IMR-90 (cell line): ENCODE data around the gene NXN. TPM values are rescaled to one million over a fixed set of nuclear protein-coding genes. Genes with fewer than 3 reads are reported as not detected.

Experiments
- ATAC-seq: fragments of 200-7000 bp; cut with Tn5 transposase; 2 replicates; pipeline ENCODE4 v1.9.1; 2020; ENCODE audit warnings: low read depth, mild to moderate bottlenecking, moderate library complexity
- BruUV-seq: library from RNA; stranded (reverse); fragments of 400-500 nt; replicated peaks from 2 replicates; lab custom pipeline; 2021; lab: Mats Ljungman, UMichigan
- CTCF ChIA-PET: fragments of 300-600 bp; formaldehyde crosslinking; extraction: SDS; loops from one replicate; lab custom pipeline; 2021; ENCODE audit warnings: antibody characterized with exemption; lab: Yijun Ruan, JAX
- POLR2A ChIA-PET: fragments of 300-600 bp; sonication (Branson Sonifier 250); formaldehyde crosslinking; loops from one replicate; lab custom pipeline; 2022; ENCODE audit warnings: antibody characterized with exemption; ENCODE audit not compliant: unreplicated experiment; lab: Charles Lee
- DNase-seq: peaks from one replicate; pipeline ENCODE4 v3.0.0; 2013
- H2AFZ ChIP-seq: replicated peaks from 2 replicates; pipeline ENCODE3; 2013; ENCODE audit warnings: low read length, mild to moderate bottlenecking; ENCODE audit not compliant: poor library complexity
- H2AK5ac ChIP-seq: 2 replicates; pipeline ENCODE4 v1.6.1; 2013; ENCODE audit warnings: low read depth, low read length, inconsistent platforms
- H2AK9ac ChIP-seq: replicated peaks from 2 replicates; pipeline ENCODE3; 2013; ENCODE audit warnings: mild to moderate bottlenecking, low read depth, low read length, moderate library complexity; ENCODE audit not compliant: poor library complexity
- H2BK120ac ChIP-seq: 2 replicates; pipeline ENCODE4 v1.6.1; 2013; ENCODE audit warnings: low read depth, low read length, inconsistent platforms
- H2BK15ac ChIP-seq: 3 replicates; pipeline ENCODE4 v1.6.1; 2013; ENCODE audit warnings: low read depth, low read length, inconsistent platforms
- H2BK20ac ChIP-seq: 2 replicates; pipeline ENCODE4 v1.6.1; 2013; ENCODE audit warnings: low read depth, mild to moderate bottlenecking, inconsistent platforms, low read length, moderate library complexity
- H2BK5ac ChIP-seq: 2 replicates; pipeline ENCODE4 v1.6.1; 2013; ENCODE audit warnings: mild to moderate bottlenecking, low read depth, low read length, inconsistent platforms; ENCODE audit not compliant: poor library complexity, severe bottlenecking
- H3K14ac ChIP-seq: replicated peaks from 2 replicates; pipeline ENCODE4 v1.6.1; 2013; ENCODE audit warnings: low read depth, low read length, inconsistent platforms
- H3K18ac ChIP-seq: 2 replicates; pipeline ENCODE4 v1.6.1; 2013; ENCODE audit warnings: low read depth, low read length, control low read depth
- H3K23ac ChIP-seq: 2 replicates; pipeline ENCODE4 v1.6.1; 2013; ENCODE audit warnings: low read depth, low read length, inconsistent platforms
- H3K27ac ChIP-seq: 2 replicates; pipeline ENCODE4 v1.5.1; 2013; ENCODE audit warnings: mild to moderate bottlenecking, control low read depth, low read length; ENCODE audit not compliant: insufficient read depth
- H3K27me3 ChIP-seq: 2 replicates; pipeline ENCODE4 v1.6.1; 2013; ENCODE audit warnings: low read length; ENCODE audit not compliant: control insufficient read depth, insufficient read depth
- H3K36me3 ChIP-seq: 2 replicates; pipeline ENCODE4 v1.6.1; 2013; ENCODE audit warnings: low read length, mixed read lengths; ENCODE audit not compliant: control insufficient read depth, insufficient read depth
- H3K4ac ChIP-seq: 2 replicates; pipeline ENCODE4 v1.6.1; 2013; ENCODE audit warnings: low read depth, low read length, inconsistent platforms
- H3K4me1 ChIP-seq: 2 replicates; pipeline ENCODE4 v1.6.1; 2013; ENCODE audit warnings: low read length, mixed read lengths; ENCODE audit not compliant: control insufficient read depth, insufficient read depth
- H3K4me2 ChIP-seq: 2 replicates; pipeline ENCODE4 v1.6.1; 2013; ENCODE audit warnings: low read depth, mild to moderate bottlenecking, control low read depth, low read length, moderate library complexity
- H3K4me3 ChIP-seq: 2 replicates; pipeline ENCODE4 v1.5.1; 2013; ENCODE audit warnings: low read depth, mild to moderate bottlenecking, control low read depth, low read length, moderate library complexity; ENCODE audit not compliant: insufficient read depth
- H3K56ac ChIP-seq: 2 replicates; pipeline ENCODE4 v1.6.1; 2013; ENCODE audit warnings: low read length, inconsistent platforms; ENCODE audit not compliant: insufficient read depth; ENCODE audit errors: extremely low read depth
- H3K79me1 ChIP-seq, 2 experiments: 2 replicates each; pipeline ENCODE4 v1.6.1; 2013; ENCODE audit warnings: low read length in 2 of 2, inconsistent platforms in 1 of 2, low read depth in 1 of 2
- H3K9ac ChIP-seq: 2 replicates; pipeline ENCODE4 v1.6.1; 2013; ENCODE audit warnings: low read depth, low read length, control low read depth
- H3K9me1 ChIP-seq: 2 replicates; pipeline ENCODE4 v1.6.1; 2013; ENCODE audit warnings: low read length, inconsistent platforms; ENCODE audit not compliant: insufficient read depth
- H3K9me3 ChIP-seq: 2 replicates; pipeline ENCODE4 v1.6.1; 2013; ENCODE audit warnings: low read length; ENCODE audit not compliant: control insufficient read depth, insufficient read depth
- H4K20me1 ChIP-seq: 2 replicates; pipeline ENCODE4 v1.6.1; 2013; ENCODE audit warnings: low read length, inconsistent platforms; ENCODE audit not compliant: insufficient read depth
- H4K5ac ChIP-seq: 2 replicates; pipeline ENCODE4 v1.6.1; 2013; ENCODE audit warnings: mild to moderate bottlenecking, low read depth, low read length, control low read depth
- H4K8ac ChIP-seq, 2 experiments: 2 replicates each; pipeline ENCODE4 v1.6.1; 2013; ENCODE audit warnings: low read depth in 2 of 2, low read length in 2 of 2, control low read depth in 1 of 2, inconsistent platforms in 1 of 2
- H4K91ac ChIP-seq: 2 replicates; pipeline ENCODE4 v1.6.1; 2013; ENCODE audit warnings: low read depth, low read length, inconsistent platforms; ENCODE audit not compliant: insufficient read depth
- BHLHE40 ChIP-seq: fragments of 150-350 bp; IDR thresholded peaks from 2 replicates; pipeline ENCODE4 v1.6.1; 2016; ENCODE audit warnings: mild to moderate bottlenecking, low read depth, low read length
- CEBPB ChIP-seq: IDR thresholded peaks from 2 replicates; pipeline ENCODE4 v1.6.1; 2012; ENCODE audit warnings: low read depth, low read length, improper control_type of control experiment
- CHD1 ChIP-seq: IDR thresholded peaks from 2 replicates; pipeline ENCODE4 v1.6.1; 2012; ENCODE audit warnings: low read depth, low read length, improper control_type of control experiment
- FOS ChIP-seq: fragments of 150-350 bp; IDR thresholded peaks from 2 replicates; pipeline ENCODE4 v1.6.1; 2016; ENCODE audit warnings: low read depth, low read length
- MAFK ChIP-seq: IDR thresholded peaks from 2 replicates; pipeline ENCODE4 v1.6.1; 2012; ENCODE audit warnings: low read depth, low read length, improper control_type of control experiment
- MAZ ChIP-seq: IDR thresholded peaks from 2 replicates; pipeline ENCODE4 v1.6.1; 2012; ENCODE audit warnings: low read depth, mild to moderate bottlenecking, low read length, improper control_type of control experiment, moderate library complexity, borderline replicate concordance
- MXI1 ChIP-seq: IDR thresholded peaks from 2 replicates; pipeline ENCODE4 v1.6.1; 2012; ENCODE audit warnings: low read depth, mild to moderate bottlenecking, low read length, moderate library complexity, borderline replicate concordance
- NFE2L2 ChIP-seq: fragments of 150-350 bp; IDR thresholded peaks from 2 replicates; pipeline ENCODE4 v1.6.1; 2016; ENCODE audit warnings: low read depth, mild to moderate bottlenecking, low read length
- POLR2A ChIP-seq: IDR thresholded peaks from 2 replicates; pipeline ENCODE4 v1.6.1; 2012; ENCODE audit warnings: mild to moderate bottlenecking, low read depth, low read length
- RAD21 ChIP-seq: IDR thresholded peaks from 2 replicates; pipeline ENCODE4 v1.6.1; 2012; ENCODE audit warnings: low read length, improper control_type of control experiment
- RCOR1 ChIP-seq: IDR thresholded peaks from 2 replicates; pipeline ENCODE4 v1.6.1; 2012; ENCODE audit warnings: mild to moderate bottlenecking, low read length, improper control_type of control experiment; ENCODE audit not compliant: insufficient replicate concordance
- RFX5 ChIP-seq: IDR thresholded peaks from 2 replicates; pipeline ENCODE4 v1.8.0; 2012; ENCODE audit warnings: low read depth, mild to moderate bottlenecking, low read length, moderate library complexity
- SMC3 ChIP-seq: fragments of 150-350 bp; IDR thresholded peaks from 2 replicates; pipeline ENCODE4 v1.6.1; 2016; ENCODE audit warnings: low read depth, mild to moderate bottlenecking, antibody characterized with exemption, low read length, moderate library complexity
- USF2 ChIP-seq: fragments of 150-350 bp; IDR thresholded peaks from 2 replicates; pipeline ENCODE4 v1.6.1; 2017; ENCODE audit warnings: mild to moderate bottlenecking, antibody characterized with exemption, low read length, low read depth
- WGBS, 2 experiments: methylation state at CpG; one replicate each; pipeline versions ENCODE4 v1.1.5 to v1.1.7; 2013; ENCODE audit warnings: missing lambda C conversion rate in 2 of 2; ENCODE audit not compliant: insufficient read length in 1 of 2; ENCODE audit errors: extremely low coverage in 2 of 2; 5-methylcytosine and 5-hydroxymethylcytosine counted together
- dilution Hi-C: fragments of 300-500 bp; cut with HindIII; formaldehyde crosslinking; loops from one replicate; pipeline ENCODE4 v1.14.3; 2018; ENCODE audit warnings: low sequenced_read_pairs; ENCODE audit not compliant: unreplicated experiment
- in situ Hi-C: fragments of 300-500 bp; cut with MboI; formaldehyde crosslinking; loops from 3 replicates; pipeline ENCODE4 v1.14.3; 2019; ENCODE audit warnings: low sequenced_read_pairs, inconsistent platforms, mixed read lengths
- intact Hi-C: fragments of 100-400 bp; cut with micrococcal nuclease; formaldehyde crosslinking; loops from 2 replicates; pipeline ENCODE4 v1.10.0; 2022
- polyA plus RNA-seq, 3 experiments: library from polyadenylated mRNA; depleted of rRNA; stranded (reverse); fragments of >200 nt; gene quantifications; 2 replicates each; pipeline ENCODE4 v1.2.3, GENCODE V29; 2012; ENCODE audit warnings: low replicate concordance in 1 of 3
- total RNA-seq: library from RNA; depleted of rRNA; stranded (reverse); fragments of >200 nt; gene quantifications from 2 replicates; pipeline ENCODE4 v1.2.3, GENCODE V29; 2012
- TF ChIP-seq, protein P1 (sequence below): fragments of 150-350 bp; IDR thresholded peaks from 2 replicates; pipeline ENCODE4 v1.6.1; 2016; ENCODE audit warnings: low read depth, mild to moderate bottlenecking, low read length, moderate library complexity, borderline replicate concordance
- TF ChIP-seq, protein P2 (sequence below): conservative IDR thresholded peaks from 2 replicates; pipeline ENCODE4 v1.5.1; 2012; ENCODE audit warnings: mild to moderate bottlenecking, low read depth, low read length, improper control_type of control experiment

NXN gene
- total and polyA plus RNA-seq, 2 of the 4 experiments (the other 2 are of a cell fraction): 52.5 to 116 TPM

DNA sequence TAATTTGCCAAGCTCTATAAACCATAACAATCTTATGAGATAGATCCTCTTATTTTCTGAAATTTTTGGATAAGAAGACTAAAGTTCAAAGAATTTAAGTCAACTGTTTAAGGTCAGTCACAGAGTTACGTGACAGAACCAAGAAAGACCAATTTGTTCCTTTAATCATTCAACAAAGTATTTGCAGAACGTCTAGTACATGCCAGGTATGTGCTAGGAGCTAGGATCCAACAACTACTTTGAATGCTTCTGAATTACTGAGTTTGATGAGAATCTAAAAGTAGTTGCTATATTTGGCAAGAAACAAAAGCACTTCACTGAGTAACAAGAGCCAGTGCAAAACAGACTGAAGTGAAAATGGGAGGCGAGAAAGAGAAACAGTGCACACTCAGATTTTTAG lies 212.5 kb downstream of the NXN start:
- Histone ChIP-seq H2BK20ac (no peak overlapping the region), H3K9ac (no peak overlapping the region), H3K56ac (no peak overlapping the region), H3K4me2 (no peak overlapping the region), H3K27me3 (no peaks in the 10 kb centered on the region), H3K14ac (no peak overlapping the region), H2AFZ (no peak overlapping the region), H3K4me1 (no peaks in the 10 kb centered on the region), H2AK9ac (no peak overlapping the region), H4K20me1 (no peaks in the 10 kb centered on the region), H2BK15ac (no peak overlapping the region), H3K79me1 (peaks cover 0 to 9% of the 10 kb centered on the region in 2 experiments; a peak in 3 of 4 replicates), H4K91ac (no peak overlapping the region), H2BK120ac (no peak overlapping the region), H3K4me3 (no peak overlapping the region), H3K23ac (no peak overlapping the region), H3K4ac (no peak overlapping the region), H3K27ac (no peak overlapping the region), H3K9me3 (no peaks in the 10 kb centered on the region), H2AK5ac (no peak overlapping the region), H3K9me1 (no peaks in the 10 kb centered on the region), H3K36me3 (peaks cover 43% of the 10 kb centered on the region), H4K5ac (no peak overlapping the region), H3K18ac (no peak overlapping the region), H4K8ac (no peak overlapping the region), H2BK5ac (no peak overlapping the region)
- TF ChIP-seq CEBPB (no peak), RAD21 (no peak), RCOR1 (no peak), MAFK (no peak), SMC3 (no peak), FOS (no peak), CHD1 (no peak), BHLHE40 (no peak), POLR2A (no peak), USF2 (no peak), RFX5 (no peak), MAZ (no peak), NFE2L2 (no peak), MXI1 (no peak)
- TF ChIP-seq, protein P1, sequence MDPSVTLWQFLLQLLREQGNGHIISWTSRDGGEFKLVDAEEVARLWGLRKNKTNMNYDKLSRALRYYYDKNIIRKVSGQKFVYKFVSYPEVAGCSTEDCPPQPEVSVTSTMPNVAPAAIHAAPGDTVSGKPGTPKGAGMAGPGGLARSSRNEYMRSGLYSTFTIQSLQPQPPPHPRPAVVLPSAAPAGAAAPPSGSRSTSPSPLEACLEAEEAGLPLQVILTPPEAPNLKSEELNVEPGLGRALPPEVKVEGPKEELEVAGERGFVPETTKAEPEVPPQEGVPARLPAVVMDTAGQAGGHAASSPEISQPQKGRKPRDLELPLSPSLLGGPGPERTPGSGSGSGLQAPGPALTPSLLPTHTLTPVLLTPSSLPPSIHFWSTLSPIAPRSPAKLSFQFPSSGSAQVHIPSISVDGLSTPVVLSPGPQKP: no peak
- TF ChIP-seq, protein P2, sequence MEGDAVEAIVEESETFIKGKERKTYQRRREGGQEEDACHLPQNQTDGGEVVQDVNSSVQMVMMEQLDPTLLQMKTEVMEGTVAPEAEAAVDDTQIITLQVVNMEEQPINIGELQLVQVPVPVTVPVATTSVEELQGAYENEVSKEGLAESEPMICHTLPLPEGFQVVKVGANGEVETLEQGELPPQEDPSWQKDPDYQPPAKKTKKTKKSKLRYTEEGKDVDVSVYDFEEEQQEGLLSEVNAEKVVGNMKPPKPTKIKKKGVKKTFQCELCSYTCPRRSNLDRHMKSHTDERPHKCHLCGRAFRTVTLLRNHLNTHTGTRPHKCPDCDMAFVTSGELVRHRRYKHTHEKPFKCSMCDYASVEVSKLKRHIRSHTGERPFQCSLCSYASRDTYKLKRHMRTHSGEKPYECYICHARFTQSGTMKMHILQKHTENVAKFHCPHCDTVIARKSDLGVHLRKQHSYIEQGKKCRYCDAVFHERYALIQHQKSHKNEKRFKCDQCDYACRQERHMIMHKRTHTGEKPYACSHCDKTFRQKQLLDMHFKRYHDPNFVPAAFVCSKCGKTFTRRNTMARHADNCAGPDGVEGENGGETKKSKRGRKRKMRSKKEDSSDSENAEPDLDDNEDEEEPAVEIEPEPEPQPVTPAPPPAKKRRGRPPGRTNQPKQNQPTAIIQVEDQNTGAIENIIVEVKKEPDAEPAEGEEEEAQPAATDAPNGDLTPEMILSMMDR: no peak
- no CpG with 5 or more reads among the region's 3 CpGs for WGBS, 2 experiments
- DNase-seq (no peak), ATAC-seq (no peak)
- in situ Hi-C loops: no loop called here
- CTCF ChIA-PET: no interaction called here
- no TSS peak for BruUV-seq
- dilution Hi-C loops: no loop called here
- intact Hi-C loops: no loop called here
- POLR2A ChIA-PET: no interaction called here
